HuH-7.5 (cell line): Measurements from ENCODE around the gene PARG.
"Not testable (repeated sequence)": the region's sequence is repeated elsewhere in the genome, so short reads cannot be mapped to it uniquely, and the experiment has no call there.

Source experiments
- DNase-seq: peaks from one replicate; pipeline ENCODE4 v3.0.0; 2011; ENCODE audit warnings: low spot score

PARG gene

DNA sequence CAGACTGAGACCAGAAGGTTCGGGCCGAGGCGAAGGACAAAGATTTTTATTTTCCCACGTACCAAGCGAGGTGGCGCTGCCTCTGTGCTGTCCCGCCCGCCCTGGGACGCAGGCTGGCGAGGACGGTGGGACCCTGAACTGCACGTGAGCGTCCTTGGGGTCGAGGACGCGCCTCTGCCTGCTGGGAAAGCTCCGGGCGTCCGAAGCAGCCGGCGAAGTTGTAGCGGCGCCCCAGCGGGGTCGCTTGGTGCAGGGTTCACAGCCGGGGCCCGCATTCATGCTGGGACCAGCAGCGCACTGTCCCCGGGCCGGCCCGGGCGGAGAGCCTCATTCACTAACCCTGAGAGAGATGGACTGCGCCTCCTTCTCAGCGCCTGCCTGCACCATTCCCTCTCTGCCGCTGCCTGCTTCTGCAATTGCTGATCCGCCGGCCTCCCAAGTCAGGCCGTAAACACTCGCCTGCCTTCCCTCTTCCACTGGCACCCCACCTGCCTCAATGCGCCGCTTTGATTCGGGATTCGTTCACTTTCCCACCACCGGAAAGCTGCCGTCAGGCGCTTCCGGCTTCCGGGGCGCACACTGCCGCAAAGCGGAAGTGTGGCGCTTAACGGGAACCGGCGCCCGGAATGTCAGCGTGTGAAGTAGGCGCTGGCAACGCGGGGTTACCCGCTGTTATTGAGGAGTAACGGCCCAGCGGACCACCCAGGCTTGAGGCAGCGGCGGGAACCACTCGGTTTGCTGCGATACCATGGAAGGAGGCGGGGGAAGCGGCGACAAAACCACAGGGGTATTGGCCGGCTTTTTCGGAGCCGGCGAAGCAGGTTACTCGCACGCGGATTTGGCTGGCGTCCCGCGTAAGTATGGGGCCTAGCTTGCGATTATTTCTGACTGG, at the start of gene PARG, which contains the start of gene TIMM23B:
Gene PARG, minus strand, starts transcription at position 581 of the 892 bp plus-strand sequence. Its CDS starts 302 bp downstream, at position 279.
Gene TIMM23B, plus strand, starts transcription at position 607 of the 892 bp plus-strand sequence. Its CDS starts 142 bp downstream, at position 749.
- peak; percentile 1 for DNase-seq

DNA sequence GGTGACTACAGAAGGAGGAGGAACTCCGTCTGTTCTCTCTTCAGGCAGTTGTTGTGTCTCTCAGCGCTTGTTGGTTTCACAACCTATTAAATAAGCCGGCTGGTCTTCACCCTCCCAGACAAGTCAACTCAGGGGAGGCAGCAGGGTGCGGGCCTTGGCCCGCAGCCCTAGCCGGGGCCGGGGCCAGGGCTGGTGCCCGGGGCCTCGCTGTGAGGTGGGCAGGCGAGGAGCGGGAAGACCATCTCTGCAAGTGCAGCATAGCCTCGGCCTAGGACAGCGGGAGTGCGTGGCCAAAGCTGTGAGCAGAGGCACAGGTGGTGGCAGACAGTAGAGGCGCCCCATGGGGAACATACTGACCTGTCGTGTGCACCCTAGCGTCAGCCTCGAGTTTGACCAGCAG, 46.5 kb upstream of the PARG start, which contains the start of gene AGAP6:
Gene AGAP6, plus strand, starts transcription at position 31 of the 400 bp plus-strand sequence. Its CDS starts 310 bp downstream, at position 341.
- not testable (repeated sequence) for DNase-seq

DNA sequence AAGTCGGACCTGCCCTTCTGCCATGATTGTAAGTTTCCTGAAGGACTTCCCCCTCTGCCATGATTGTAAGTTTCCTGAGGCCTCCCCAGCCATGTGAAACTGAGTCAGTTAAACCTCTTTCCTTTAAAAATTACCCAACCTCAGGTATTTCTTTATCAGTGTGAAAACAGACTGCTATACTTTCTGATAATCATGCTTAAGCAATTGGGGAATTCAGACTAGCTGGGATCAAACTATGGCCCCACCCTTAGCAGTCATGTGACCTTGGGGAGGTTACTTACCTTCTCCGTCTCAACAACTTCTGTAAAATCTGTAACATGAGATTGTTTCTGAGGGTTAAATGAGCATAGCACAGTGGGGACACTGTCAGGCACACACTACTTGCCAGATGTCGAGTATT, 45.4 kb upstream of the PARG start:
- not testable (repeated sequence) for DNase-seq

DNA sequence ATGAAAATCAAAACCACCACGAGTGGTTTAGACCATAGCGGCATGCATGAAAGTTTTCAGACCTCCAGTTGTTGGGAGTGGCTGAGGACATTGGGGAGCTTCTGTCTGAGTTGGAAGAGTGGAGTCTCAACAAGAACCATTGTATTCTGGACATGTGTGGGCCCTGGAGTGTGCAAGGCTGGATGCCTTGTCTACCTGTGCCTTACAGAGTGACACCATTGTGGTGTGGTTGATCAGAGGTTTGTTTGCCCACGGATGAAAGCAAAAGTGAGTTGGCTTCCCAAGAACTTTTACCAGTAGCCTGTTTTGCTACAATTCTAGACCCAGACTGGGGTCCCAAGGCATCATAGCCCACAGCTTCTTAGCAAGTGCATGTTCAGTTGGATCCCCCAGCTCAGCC, 35.9 kb upstream of the PARG start:
- DNase-seq: not testable (repeated sequence)

DNA sequence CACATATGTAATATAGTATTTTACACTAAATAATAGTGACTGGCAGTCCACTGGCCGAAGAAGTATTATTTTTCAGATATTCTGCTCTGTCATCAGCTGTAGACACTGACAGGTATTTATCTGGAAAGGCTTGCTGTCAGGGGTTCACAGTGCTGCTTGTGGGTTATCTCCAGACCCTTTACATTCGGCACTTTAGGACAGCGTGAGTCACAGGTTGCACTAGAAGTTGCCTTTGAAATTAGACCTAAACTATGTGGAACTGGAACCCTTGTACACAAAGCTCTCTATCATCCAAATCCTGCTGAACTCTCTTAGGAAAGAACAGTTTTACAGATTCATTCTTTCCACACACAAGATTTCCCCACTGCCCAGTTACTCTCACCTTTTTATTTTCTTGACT, 30.3 kb upstream of the PARG start:
- not testable (repeated sequence) for DNase-seq

DNA sequence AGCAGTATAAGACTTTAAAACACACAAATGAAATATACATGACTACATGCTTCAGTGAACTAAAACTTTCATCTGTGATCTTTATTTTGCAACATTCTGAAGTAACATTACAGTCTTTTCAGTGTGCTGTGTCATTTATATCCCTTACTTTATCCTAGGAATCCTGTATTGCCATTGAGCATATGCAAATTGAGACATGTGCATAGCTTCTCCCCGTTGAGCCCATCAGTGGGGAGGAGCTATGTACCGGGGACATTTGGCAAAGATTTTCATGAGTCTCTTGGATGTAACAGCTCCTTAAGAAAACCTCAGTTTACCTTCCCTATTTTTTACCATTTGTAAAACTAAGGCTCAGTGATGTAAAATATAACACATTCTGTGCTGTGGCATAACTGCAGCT, 29.6 kb upstream of the PARG start:
- not testable (repeated sequence) for DNase-seq

DNA sequence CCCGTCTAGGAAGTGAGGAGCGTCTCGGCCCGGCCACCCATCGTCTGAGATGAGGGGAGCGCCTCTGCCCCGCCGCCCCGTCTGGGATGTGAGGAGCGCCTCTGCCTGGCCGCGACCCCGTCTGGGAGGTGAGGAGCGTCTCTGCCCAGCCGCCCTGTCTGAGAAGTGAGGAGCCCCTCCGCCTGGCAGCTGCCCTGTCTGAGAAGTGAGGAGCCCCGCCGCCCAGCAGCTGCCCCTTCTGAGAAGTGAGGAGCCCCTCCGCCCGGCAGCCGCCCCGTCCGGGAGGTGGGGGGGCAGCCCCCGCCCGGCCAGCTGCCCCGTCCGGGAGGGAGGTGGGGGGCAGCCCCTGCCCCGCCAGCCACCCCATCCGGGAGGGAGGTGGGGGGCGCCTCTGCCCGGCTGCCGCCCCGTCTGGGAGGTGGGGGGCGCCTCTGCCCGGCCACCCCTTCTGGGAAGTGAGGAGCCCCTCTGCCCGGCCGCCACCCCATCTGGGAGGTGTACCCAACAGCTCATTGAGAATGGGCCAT, 28.6 kb upstream of the PARG start:
- DNase-seq: not testable (repeated sequence)

DNA sequence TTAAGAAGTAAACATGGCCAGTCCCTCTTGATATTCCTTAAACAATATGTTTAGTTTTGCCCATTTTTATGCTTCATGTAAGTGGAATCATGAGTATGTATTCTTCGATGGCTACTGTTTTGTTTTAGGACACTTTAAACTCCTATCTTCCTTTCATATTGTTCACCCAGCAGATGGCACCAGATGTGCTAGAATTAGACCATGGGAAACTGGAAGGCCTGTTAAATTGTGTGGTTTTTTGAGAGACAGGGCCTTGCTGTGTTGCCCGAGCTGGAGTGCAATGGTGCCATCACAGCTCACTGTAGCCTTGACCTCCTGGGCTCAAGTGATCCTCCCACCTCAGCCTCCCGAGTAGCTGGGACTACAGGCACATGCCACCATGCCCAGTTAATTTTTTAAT, 11.3 kb upstream of the PARG start:
- not testable (repeated sequence) for DNase-seq

DNA sequence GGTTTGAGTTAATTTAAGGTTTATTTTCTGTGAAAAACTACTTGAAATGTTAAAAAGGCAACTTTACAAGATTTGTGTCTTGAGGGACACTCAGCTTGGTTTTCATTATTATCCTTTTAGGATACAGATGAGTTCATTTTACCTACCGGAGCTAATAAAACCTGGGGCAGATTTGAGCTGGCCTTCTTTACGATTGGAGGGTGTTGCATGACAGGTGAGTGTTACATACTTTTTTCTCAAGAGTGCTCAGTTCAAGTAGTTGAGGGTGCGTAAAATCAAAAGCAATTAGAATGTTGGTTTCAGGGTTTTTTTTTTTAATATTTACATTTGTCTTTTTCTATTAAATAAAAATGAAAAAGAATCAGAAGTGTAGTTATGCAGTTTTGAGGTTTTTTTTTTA, 10.2 kb upstream of the PARG start:
- DNase-seq: not testable (repeated sequence)

DNA sequence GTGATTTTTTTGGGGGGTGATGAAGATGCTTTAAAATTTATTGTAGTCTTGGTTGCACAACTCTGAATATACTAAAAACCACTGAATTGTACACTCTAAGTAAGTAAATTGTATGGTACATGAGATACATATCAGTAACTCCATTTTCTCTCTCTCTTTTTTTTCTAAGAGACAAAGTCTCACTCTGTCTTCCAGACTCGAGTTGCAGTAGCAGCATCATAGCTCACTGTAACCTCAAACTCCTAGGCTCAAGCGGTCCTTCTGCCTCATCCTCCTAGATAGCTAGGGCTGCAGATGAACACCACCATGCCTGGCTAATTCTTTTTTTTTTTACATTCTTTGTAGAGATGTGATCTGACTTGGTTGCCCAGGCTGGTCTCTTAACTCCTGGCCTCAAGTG, 6.9 kb upstream of the PARG start:
- DNase-seq: not testable (repeated sequence)

DNA sequence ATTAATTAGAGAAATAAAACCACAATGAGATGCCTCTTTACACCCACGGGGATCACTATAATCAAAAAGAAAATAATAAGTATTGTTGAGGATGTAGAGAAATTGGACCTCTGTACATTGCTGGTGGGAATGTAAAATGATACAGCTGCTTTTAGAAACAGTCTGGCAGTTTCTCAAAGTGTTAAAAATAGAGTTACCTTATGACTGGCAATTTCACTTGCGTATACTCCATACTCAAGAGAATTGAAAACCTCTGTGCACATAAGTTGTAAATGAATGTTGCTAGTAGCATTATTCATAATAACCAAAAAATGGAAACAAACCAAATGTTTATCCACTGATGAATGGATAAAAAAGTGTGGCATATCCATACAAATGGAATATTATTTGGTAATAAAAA, 6.3 kb upstream of the PARG start:
- DNase-seq: not testable (repeated sequence)

DNA sequence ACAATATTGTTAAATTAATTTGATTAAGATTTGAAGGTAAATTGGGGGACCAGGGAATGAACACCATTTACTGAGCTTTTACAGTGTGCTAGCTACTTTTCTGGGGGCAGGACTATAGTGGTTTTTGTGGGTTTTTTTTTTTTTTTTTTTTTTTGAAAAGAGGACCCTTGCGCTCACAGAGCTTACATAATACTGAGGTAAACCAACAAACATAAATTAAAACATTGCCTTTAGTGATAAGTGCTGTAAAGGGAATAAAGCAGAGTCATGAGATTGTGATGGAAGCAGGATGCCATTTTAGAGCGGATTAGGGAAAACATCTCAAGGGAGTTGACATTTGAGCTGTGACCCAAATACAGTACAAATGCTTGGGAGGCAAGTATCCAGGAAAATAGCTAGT, 1.8 kb upstream of the PARG start:
- DNase-seq: not testable (repeated sequence)

DNA sequence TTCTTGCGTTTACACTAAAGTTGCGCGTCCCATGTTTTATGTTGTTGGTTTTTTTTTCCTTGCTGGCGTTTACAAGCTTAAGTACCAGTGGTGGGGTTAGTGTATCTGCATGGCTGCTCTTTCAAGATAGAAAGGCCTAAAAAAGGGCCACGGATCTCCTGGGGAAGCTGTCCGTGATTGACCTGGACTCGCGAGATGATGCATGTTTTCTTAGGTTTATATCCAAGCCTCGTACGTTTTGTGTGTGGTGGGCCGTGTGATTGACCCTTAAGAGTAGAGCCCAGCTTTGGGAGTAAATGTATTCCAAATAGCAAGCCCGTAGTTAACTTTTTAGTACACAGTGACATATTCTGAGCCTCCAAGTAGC, 495 bp upstream of the PARG start:
- DNase-seq: not testable (repeated sequence)

DNA sequence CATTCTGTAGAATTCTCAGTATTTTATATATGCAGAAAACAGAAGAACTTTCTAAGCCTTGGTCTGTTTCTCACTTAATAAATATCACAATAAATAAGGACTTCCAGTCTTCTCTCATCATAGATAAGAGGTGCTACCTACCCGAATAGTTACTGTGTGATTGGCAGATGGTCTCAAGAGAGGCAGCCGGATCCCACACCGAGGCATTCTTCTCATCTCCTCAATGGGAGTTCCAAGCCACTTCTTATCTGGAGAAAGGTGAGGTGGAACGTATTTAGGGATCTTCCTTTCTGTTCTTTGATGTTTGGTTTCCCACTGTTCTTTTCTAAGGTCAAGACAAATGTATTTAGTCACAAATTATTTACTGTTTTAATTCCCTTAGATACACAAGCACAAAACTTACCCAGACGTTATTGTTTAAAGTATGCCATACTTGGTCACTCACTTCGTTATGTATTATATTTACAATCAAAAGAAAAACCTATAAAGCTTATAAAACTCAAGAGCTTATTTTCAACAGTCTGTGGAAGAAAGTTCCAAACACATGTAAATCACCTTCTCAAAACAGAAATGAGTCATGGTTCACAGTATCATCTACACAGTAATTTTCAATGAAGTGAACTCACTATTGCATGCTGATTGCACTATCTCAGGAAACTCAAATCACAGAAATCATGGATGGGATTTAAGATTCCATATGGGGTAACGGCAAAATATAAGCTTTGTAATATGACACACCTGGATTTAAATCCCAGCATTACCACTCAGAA, 9.7 kb downstream of the PARG start:
- DNase-seq: not testable (repeated sequence)

DNA sequence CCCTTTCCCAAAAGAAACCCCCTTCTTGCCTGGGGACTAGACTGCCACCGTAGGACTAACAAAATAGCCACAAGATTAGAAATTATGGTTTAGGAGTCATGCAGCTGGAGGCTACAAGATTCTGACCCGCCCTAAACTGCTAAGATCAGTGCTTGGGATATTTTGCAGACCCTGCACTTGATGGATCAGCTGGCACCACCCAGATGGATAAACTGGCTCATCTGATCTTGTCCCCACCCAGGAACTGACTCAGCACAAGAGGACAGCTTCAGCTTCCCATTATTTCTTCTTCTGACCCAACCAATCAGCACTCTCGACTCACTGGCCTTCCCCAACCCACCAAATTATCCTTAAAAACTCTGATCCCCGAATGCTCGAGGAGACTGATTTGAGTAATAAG, 10.6 kb downstream of the PARG start:
- not testable (repeated sequence) for DNase-seq

DNA sequence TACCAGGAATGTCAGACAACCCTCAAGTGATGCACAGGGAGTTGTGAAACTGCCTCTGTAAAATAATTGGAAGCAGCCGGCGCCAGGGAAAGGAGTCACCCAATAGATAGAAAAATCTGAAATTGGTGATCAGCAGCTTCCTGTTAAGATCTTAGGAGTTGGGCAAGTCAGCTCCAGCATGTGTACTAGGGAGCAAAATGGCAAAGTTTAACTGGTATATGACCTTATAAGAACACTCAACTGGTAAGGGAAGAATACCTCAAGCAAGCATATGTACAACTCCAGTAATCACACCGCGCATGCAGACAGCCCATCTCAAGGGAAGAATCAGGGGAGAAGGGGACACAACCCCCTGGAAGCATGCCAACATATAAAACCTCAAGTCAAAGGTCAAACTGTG, 18.3 kb downstream of the PARG start:
- DNase-seq: not testable (repeated sequence)

DNA sequence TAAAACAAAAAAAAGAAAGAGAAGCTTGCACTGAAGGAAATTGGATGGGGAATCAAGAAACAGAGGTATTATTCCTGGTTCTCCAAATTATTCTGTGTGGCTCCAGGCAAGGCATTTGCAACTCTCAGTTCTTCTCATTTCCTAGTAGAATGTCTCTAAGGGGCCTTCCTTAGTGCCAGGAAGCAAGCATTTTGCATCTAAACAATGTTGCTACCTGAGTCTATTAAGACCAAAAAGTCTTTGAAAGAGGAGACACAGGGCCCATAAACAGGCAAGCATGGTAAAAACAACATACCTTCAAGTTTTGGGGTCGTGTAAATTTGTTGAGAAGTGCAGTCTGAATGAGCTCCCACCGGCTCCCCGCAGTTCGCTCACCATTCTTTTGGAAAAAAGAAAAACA, 19.8 kb downstream of the PARG start:
- not testable (repeated sequence) for DNase-seq

DNA sequence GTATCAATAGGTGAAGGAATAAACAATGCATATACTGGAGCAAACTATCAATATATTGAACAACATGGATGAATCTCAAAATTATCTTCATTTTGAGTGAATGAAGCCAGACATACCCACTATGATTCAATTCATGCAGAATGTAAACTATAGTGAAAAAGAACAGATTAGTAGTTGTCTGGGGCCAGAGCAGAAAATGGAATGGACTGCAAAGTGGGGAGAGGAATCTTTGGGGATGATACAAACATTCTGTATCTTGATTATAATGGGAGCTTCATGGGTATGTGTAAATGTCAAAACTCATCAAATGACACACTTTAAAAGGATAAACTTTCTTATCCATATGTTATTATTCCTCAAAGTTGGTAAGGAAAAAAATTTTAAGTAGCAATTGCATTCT, 23.9 kb downstream of the PARG start:
- DNase-seq: not testable (repeated sequence)

DNA sequence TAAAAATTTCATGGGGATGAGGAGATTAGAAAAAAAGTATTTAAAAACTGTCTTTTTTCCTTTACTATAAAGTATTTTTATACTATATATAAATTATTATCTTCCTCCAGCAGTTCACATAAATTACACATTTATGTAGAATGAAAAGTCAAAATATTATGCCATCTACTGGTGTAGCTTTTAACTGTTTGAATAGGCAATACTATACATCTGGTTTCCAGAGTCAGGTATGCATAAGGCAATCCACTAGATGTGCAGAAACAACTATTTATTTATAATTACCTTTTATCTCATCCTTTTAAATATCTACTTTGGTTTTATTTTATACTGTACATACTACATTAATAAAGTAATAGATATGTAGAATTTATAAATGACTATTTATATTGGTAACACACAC, 25.4 kb downstream of the PARG start:
- not testable (repeated sequence) for DNase-seq

DNA sequence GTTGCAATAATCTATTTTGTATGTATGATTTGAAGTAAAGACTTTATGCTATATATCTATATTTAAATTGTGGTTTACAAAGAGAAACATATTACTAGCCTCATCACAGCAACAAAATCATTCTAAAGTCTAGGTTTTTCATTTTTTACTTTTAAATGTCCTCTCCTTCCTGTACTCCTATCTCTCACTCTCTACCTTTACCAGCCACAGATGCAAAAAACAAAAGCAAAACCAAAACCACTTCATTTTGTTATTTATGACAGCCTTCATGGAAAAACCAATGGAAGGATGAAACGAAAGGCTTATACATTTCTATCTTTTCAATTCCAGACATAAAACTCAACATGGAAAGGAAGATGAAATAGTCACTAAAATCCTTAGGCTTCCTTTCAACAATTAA, 31.5 kb downstream of the PARG start:
- not testable (repeated sequence) for DNase-seq

DNA sequence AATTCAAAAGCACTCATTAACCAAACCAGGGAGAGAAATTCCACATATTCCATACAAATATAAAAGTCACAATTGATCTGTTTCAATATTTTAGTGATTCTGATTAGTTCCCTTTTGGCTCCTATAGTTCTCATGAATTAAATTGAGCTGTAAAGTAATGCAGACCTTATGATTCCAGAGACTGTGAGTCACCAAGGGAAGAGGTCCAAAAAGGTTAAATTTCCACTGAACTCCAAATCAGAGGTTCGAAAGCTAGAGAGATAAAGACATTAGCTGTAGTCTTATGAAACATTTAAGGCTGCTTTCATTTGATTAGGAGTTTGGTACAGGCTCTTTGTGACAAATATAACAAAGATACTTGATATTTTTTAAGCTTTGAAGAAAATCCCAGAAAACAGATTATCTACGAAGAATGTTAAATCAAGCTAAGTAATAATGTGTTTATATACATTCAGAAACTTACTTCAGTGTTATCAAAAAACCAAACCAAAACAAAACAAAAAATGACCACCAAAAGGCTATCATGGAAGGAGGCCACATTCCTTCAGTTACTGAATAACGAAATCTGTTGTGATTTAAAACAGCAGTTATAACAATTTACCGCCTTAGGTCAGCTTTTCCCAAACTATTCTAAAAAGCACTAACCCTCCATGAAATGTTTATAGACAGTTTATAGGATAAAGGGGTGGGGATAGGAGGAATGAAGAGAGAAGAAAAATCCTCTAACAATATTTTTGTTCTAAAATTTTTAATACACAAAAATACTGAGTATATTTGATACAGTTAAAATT, 33.3 kb downstream of the PARG start:
- DNase-seq: not testable (repeated sequence)

DNA sequence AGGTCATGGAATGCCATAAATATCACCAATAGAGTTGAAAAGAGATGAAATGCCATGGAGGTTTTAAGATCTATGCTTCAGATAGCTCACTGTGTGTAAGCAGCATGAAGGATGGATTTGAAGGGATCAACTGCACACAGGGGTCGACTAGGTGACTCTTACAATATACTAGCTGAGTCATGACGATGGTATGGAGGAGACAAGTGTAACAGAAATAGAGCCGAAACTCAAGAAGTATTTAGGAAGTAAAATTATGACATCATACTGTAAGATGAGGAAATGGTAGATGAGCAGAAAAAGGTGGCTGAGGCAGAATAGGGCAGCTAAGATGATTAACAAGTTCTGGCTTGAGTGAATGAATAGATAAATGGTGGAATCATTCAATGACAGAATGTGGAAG, 38.0 kb downstream of the PARG start:
- not testable (repeated sequence) for DNase-seq
